NB4 (cell line): ENCODE results near the gene LLPH.

Experiments used
- MYC ChIP-seq: IDR thresholded peaks from 2 replicates; pipeline ENCODE4 v1.6.1; 2011; ENCODE audit warnings: low read depth, low read length
- POLR2A ChIP-seq: IDR thresholded peaks from 2 replicates; pipeline ENCODE4 v1.6.1; 2011; ENCODE audit warnings: mild to moderate bottlenecking; ENCODE audit not compliant: insufficient read length; ENCODE audit errors: extremely low read depth
- TF ChIP-seq, protein P1 (sequence below): IDR thresholded peaks from one replicate; pipeline ENCODE4 v1.5.1; 2012; ENCODE audit warnings: low read depth, low read length

GRCh38 chr12:66132408-66132807, 1.9 kb upstream of the LLPH start:
- TF ChIP-seq MYC (no peak), POLR2A (no peak)
- TF ChIP-seq, protein P1, sequence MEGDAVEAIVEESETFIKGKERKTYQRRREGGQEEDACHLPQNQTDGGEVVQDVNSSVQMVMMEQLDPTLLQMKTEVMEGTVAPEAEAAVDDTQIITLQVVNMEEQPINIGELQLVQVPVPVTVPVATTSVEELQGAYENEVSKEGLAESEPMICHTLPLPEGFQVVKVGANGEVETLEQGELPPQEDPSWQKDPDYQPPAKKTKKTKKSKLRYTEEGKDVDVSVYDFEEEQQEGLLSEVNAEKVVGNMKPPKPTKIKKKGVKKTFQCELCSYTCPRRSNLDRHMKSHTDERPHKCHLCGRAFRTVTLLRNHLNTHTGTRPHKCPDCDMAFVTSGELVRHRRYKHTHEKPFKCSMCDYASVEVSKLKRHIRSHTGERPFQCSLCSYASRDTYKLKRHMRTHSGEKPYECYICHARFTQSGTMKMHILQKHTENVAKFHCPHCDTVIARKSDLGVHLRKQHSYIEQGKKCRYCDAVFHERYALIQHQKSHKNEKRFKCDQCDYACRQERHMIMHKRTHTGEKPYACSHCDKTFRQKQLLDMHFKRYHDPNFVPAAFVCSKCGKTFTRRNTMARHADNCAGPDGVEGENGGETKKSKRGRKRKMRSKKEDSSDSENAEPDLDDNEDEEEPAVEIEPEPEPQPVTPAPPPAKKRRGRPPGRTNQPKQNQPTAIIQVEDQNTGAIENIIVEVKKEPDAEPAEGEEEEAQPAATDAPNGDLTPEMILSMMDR, result no peak
